Activated CD4-positive, alpha-beta T cell treated with anti-CD3 and anti-CD28 coated beads, Interleukin-2, Interleukin-4, amounts not matched to agents 100 ng/mL and 50 ng/mL, durations not matched to agents 16 hours and 8 hours (primary cell): Measurements from ENCODE around the gene AKR7A2.
A peak's percentile ranks its signal among the peaks of the same experiment; 100 is the strongest.
"Not testable (repeated sequence)": the region's sequence is repeated elsewhere in the genome, so short reads cannot be mapped to it uniquely, and the experiment has no call there.

Experiments
- DNase-seq: peaks from one replicate; pipeline ENCODE4 v3.0.0-alpha.2; 2020; ENCODE audit warnings: low spot score

Gene AKR7A2

DNA sequence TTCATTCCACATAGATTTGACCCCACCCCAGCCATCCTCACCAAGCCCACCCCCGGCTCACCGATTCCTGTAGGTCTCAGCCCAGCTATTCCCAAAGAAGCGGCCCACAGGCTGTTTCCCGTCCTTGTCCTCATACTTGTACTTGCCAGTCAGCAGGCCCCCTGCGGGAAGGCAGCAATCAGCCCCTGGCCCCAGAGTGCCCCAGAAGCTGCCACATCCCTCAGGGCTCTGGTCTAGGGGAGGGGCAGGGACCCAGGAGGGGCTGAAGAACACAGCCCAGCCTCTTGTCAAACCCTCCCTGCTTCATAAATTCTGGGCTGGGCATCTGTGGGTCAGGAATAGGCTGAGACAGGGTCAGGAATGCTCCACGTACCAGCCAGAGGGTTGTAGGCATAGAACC, 5.0 kb downstream of the AKR7A2 start:
- no peak for DNase-seq

GRCh38 chr1:19305880-19306279, 6.1 kb downstream of the AKR7A2 start:
- no peak for DNase-seq

- DNase-seq: not testable (repeated sequence)
Observed at GRCh38 chr1:19304081-19304480, 7.9 kb downstream of the AKR7A2 start.

DNA sequence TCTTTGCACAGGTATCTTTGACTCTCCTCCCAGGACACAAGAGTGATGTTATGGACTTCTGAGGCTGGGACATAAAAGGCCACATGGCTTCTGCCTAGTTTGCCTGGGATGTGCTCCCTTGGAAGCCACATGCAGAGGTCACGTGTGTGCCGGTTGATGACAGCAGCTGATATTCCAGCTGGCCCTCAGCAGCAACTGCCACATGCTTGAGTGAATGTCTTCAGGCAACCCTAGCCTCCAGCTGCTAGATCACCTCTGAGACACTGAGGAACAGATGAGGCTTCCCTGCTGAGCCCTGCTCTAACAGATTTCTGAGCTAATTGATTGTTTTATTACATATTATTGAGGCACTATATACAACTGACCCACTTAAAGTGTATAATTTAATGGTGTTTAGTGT, 11.7 kb downstream of the AKR7A2 start:
- DNase-seq: no peak

DNA sequence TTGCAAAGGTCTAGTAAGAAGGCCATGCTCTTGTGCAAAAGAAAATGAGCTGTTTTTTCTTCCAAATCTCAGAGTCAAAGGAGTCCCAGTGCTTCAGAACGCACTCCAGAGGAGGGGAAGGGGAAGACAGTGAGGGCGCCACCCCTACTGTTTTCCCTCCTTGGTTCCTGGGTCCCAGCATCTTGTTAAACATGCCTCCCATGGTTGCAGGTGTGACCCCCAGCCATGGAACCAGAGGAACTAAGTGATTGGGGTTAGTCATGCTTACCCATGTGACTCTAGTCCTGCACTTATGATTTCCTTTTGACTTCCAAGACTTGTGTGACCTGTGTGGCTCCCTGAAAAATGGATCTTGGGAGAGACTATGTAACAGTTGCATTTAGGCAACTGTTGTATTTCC, 17.3 kb downstream of the AKR7A2 start:
- DNase-seq: no peak

- DNase-seq: no peak
Observed at GRCh38 chr1:19289244-19289643, 22.7 kb downstream of the AKR7A2 start.

DNA sequence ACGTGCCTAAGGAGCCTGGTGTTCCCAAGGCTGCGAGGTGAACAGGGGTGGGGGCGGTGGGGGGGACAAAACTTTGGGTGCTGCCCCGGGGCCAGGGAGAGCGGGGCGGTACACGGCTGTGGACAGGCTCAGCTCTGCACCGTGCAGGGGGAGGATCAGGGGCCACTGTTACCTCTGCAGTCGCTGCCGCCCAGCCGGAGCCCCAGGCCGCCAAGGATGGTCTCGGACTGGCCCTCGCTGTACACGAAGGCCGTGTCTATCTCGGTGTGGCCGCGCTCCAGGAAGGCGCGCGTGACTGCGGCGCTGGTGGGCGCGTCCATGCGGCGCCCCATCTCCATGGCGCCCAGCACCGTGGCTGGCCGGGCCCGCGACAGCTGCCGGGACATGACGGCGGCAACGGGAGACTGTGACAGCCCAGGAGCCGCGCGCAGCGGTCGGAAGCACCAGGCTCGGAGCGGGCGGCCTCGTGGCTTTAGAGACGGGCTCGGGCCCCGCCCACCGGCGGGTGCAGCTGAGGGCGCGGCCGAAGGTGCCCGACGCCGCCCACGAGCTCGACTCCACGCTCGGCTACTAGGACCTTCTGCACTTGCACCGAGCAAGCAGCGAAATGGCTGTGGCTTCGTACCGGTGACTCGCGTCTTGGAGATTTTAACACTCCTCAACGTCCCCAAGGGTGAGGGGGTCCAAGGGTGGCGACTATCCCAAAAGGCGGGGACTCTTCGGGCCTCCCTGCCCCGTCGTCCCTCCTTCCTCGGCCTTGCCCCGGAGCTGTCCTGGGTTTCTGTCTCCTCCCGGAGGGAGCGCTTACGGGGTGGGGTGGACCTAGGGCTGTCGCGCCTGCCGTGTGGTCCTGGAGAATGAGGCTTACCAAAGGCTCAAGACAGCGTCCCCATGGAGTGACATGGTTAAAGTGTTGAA, 23.4 kb downstream of the AKR7A2 start, which contains the start of gene AKR7A3:
AKR7A3 (minus strand) TSS at position 447 of the 918 bp plus-strand sequence; CDS start at position 386, 61 bp downstream.
- peak; percentile 48 for DNase-seq

DNA sequence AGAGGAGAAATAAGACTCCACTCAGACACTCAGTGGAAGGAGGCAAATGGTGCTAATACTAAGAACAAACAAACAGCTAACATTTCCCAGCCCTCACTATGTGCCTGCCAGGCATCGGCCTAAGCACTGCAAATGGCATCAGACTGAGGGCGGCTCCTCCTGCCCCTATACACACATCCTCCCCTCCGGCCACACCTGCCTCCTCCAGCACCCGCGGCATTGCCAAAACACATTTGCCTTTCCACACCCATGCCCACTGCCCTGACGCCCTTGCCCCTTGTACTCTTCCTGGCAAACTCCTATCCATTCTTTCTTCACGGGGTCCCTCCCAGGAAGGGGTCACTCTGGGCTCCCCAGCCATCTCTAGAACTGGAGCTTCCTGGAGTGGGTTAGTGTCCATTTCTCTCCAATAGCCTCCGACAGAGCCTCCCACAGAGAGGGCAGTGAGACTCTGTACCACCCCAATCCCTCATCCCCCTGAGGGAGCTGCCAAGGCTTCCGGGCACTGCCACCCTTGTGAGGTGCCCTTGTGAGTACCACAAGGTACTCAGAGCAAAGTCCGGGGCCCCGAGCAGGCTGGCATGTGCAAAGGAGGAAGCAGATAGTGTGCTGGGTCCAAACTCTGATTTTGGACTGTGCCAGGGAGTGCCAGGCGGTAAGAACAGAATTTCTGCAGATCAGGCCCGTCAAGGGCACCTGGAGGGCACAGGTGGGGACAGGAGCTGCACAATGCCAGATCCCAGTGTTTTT, 24.3 kb downstream of the AKR7A2 start:
- DNase-seq: no peak

DNA sequence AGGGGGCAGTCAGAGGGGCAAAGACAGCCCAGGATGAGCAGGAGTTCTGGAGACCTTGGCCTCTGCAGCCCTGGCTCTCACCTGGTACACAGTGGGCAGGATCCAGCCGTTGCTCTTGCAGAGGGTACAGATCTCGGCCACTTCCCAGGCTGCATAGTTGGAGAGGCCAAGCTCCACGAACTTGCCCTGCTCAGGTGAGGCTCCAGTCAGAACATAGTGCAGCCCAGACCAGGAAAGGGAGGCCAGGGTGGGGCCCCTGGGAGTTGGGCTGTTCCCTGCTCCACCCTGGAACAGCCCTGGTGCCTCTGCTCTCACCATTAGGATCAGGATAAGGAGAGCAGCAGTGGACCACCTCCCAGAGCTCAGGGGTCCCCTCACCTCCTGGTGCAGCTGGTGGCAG, 26.1 kb downstream of the AKR7A2 start:
- not testable (repeated sequence) for DNase-seq

- not testable (repeated sequence) for DNase-seq
Observed at GRCh38 chr1:19285366-19285765, 26.6 kb downstream of the AKR7A2 start.

DNA sequence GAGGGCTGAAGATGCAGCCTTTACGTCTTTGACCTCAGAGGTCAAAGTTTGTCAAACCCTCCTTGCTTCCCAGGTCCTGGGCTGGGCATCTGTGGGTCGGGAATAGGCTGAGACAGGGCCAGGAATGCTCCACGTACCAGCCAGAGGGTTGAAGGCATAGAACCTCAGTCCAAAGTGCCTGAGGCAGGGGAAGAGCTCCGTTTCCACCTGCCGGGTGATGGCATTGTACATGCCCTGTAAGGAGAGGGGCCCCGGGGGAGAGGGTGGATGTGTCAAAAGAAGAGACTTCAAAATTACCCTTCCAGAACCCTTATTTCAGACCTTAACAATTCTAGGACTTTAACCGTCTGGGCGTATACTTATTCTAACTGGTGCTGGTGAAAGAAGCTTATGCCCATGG, 27.1 kb downstream of the AKR7A2 start:
- DNase-seq: no peak

- DNase-seq: no peak
Observed at GRCh38 chr1:19283891-19284290, 28.1 kb downstream of the AKR7A2 start.

DNA sequence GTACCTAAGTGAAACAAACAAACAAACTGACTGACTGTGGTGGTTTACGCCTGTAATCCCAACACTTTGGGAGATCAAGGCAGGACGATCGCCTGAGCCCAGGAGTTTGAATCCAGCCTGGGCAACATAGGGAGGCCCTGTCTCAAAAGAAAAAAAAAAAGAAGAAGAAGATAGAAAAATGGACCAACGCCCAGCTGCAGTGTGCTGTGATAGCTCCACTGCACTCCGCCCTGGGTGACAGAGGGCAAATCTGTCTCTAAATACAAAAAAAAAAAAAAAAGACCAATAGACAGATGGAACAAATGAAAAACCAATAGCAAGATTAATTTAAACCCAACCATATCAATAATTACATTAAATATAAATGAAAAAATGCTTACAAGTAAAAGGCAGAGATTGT, 37.3 kb downstream of the AKR7A2 start:
- DNase-seq: no peak

GRCh38 chr1:19273844-19274531, 38.0 kb downstream of the AKR7A2 start:
- not testable (repeated sequence) for DNase-seq

- no peak for DNase-seq
Observed at GRCh38 chr1:19273106-19273843, 38.7 kb downstream of the AKR7A2 start.

DNA sequence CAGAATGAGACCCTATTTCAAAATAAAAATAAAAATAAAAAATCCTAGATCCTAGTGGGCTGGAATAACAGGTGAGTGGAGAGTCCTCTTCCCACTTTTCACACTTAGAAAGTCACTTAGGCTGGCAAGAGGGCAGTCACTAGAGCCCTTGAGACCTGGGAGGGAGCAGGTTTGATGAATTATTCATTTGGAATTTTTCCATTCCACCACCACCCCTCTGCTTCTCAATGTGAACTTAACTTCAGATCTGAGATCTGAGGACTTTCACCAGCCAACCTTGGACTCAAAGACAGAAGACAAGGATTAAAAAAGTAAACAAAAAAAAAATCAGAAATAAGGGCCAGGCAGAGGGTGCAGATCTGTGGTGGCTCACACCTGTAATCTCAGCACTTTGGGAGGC, 39.9 kb downstream of the AKR7A2 start:
- DNase-seq: no peak

- not testable (repeated sequence) for DNase-seq
Observed at GRCh38 chr1:19270343-19270730, 41.6 kb downstream of the AKR7A2 start.

DNA sequence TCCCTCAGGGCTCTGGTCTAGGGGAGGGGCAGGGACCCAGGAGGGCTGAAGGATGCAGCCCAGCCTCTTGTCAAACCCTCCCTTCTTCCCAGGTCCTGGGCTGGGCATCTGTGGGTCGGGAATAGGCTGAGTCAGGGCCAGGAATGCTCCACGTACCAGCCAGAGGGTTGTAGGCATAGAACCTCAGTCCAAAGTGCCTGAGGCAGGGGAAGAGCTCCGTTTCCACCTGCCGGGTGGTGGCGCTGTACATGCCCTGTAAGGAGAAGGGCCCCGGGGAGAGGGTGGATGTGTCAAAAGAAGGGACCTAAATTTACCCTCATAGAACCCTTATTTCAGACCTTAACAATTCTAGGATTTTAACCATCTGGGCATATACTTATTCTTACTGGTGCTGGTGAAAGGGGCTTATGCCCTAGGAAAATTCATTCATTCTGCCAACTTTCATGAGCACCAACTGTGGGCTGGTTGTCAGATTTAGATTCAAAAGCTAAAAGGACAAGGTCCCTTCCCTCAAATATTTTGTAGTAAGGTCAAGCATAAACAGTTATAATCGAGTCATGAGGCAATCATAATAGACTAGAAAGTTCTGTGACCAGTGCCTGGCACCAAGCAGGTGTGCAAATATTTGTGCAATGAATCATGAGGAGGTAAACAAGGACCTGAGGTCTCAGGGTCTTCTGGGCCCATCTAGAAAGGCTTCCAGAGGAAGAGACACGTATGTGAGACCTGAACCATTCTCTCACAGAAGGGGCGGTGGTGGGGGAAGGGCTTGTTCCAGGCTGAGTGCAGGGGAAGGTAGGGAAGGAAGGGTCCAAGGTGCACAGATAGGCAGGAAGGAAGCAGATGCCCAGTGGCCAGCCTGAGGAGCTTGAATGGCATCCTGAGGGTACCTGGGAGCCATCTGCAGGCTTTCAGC, 42.3 kb downstream of the AKR7A2 start:
- DNase-seq: not testable (repeated sequence)

DNA sequence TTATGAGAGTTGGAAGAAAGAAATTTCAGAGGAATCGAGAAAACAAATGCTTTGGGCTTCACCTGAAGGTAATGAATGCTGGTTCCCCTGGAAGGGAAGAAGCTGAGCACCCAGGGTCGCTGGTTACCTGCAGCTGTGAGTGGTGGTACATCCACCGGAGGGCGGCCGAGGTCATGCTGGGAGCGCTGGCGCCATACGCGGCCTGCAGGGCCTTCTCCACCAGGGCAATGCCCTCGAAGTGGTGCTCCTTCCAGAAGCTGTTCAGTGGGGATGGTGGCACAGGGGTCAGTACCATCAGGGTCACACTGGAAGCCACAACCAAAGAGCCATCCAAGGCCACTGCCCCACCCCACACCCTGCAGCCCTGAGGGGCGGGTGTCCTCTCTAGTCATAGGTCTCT, 43.5 kb downstream of the AKR7A2 start:
- DNase-seq: no peak

- DNase-seq: no peak
Observed at GRCh38 chr1:19262744-19263143, 49.2 kb downstream of the AKR7A2 start.

DNA sequence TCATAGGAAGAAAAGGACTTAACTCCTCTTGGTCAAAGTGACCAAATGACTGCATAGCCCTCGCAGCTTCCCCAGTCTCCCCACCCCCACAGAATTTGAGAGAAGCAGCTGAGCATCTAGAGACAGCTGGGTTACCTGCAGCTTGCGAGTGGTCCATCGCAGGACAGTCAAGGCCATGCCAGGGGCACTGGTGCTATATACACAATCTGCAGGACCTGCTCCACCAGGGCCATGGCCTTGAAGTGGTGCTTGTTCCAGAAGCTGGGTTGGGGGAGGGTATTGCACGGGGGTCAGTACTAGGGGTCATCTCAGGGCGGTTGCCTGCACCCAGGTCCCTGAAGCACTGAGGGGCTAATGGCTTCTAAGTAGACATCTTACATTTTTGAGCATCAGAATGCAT, 49.9 kb downstream of the AKR7A2 start:
- DNase-seq: no peak
